Smooth muscle cell of bladder (primary cell): ENCODE measurements around the gene PDCD6IP. TPM values are rescaled to one million over a fixed set of nuclear protein-coding genes. Genes with fewer than 3 reads are reported as not detected.

Experiments
- total RNA-seq: library from RNA; depleted of rRNA; stranded (reverse); fragments of >200 nt; gene quantifications from 2 replicates; pipeline ENCODE4 v1.2.3, GENCODE V29; 2014

PDCD6IP gene
- 58.9 and 61.3 TPM in 2 replicates for total RNA-seq

GRCh38 chr3:33798418-33799201, at the start of gene PDCD6IP:
PDCD6IP (plus strand) TSS chr3:33798630; CDS start chr3:33798729, 99 bp downstream.

Other genes starting within 250 kb of the PDCD6IP start
- gene CLASP2, start 80.4 kb upstream of the PDCD6IP start, total RNA-seq, result 34.4 and 37.4 TPM in 2 replicates